ENCODE measurements around the gene LDB2.

LDB2 gene

GRCh38 chr4:16809943-16810342 lies 88.5 kb downstream of the LDB2 start:
- H3K27me3 ChIP-seq (ENCODE audit: control insufficient read depth, insufficient read depth, low read length, poor library complexity, severe bottlenecking): no peaks in the 10 kb centered on the region
- no peak overlapping the region for H3K4me3 ChIP-seq (ENCODE audit: insufficient read depth, low read depth, low read length)
- H3K36me3 ChIP-seq (ENCODE audit: control insufficient read depth, insufficient read depth, low read length): no peaks in the 10 kb centered on the region
- H3K27ac ChIP-seq (ENCODE audit: insufficient read depth, low read depth, low read length, poor library complexity, severe bottlenecking): no peak overlapping the region
- H3K4me1 ChIP-seq (ENCODE audit: control insufficient read depth, insufficient read depth, low read length): no peaks in the 10 kb centered on the region
- no peaks in the 10 kb centered on the region for H3K9me3 ChIP-seq (ENCODE audit: control insufficient read depth, low read length)
- WGBS, 2 experiments: 92 to 94% methylated on average over 3 of the region's 3 CpGs

GRCh38 chr4:16809064-16809463 lies 89.4 kb downstream of the LDB2 start:
- no peaks in the 10 kb centered on the region for H3K36me3 ChIP-seq (ENCODE audit: control insufficient read depth, insufficient read depth, low read length)
- 97 to 100% methylated on average over 2 of the region's 2 CpGs for WGBS, 2 experiments
- H3K27me3 ChIP-seq (ENCODE audit: control insufficient read depth, insufficient read depth, low read length, poor library complexity, severe bottlenecking): no peaks in the 10 kb centered on the region
- H3K9me3 ChIP-seq (ENCODE audit: control insufficient read depth, low read length): no peaks in the 10 kb centered on the region
- H3K4me3 ChIP-seq (ENCODE audit: insufficient read depth, low read depth, low read length): no peak overlapping the region
- H3K27ac ChIP-seq (ENCODE audit: insufficient read depth, low read depth, low read length, poor library complexity, severe bottlenecking): no peak overlapping the region
- no peaks in the 10 kb centered on the region for H3K4me1 ChIP-seq (ENCODE audit: control insufficient read depth, insufficient read depth, low read length)

GRCh38 chr4:16807355-16807754 lies 91.1 kb downstream of the LDB2 start:
- H3K27ac ChIP-seq (ENCODE audit: insufficient read depth, low read depth, low read length, poor library complexity, severe bottlenecking): no peak overlapping the region
- H3K27me3 ChIP-seq (ENCODE audit: control insufficient read depth, insufficient read depth, low read length, poor library complexity, severe bottlenecking): no peaks in the 10 kb centered on the region
- H3K9me3 ChIP-seq (ENCODE audit: control insufficient read depth, low read length): no peaks in the 10 kb centered on the region
- no peak overlapping the region for H3K4me3 ChIP-seq (ENCODE audit: insufficient read depth, low read depth, low read length)
- H3K36me3 ChIP-seq (ENCODE audit: control insufficient read depth, insufficient read depth, low read length): no peaks in the 10 kb centered on the region
- no peaks in the 10 kb centered on the region for H3K4me1 ChIP-seq (ENCODE audit: control insufficient read depth, insufficient read depth, low read length)

GRCh38 chr4:16804581-16804980 lies 93.9 kb downstream of the LDB2 start:
- Histone ChIP-seq H3K36me3 (ENCODE audit: control insufficient read depth, insufficient read depth, low read length) (no peaks in the 10 kb centered on the region), H3K9me3 (ENCODE audit: control insufficient read depth, low read length) (no peaks in the 10 kb centered on the region), H3K27ac (ENCODE audit: insufficient read depth, low read depth, low read length, poor library complexity, severe bottlenecking) (no peak overlapping the region), H3K27me3 (ENCODE audit: control insufficient read depth, insufficient read depth, low read length, poor library complexity, severe bottlenecking) (no peaks in the 10 kb centered on the region), H3K4me1 (ENCODE audit: control insufficient read depth, insufficient read depth, low read length) (no peaks in the 10 kb centered on the region), H3K4me3 (ENCODE audit: insufficient read depth, low read depth, low read length) (no peak overlapping the region)

GRCh38 chr4:16802044-16802443 lies 96.4 kb downstream of the LDB2 start:
- Histone ChIP-seq H3K27me3 (ENCODE audit: control insufficient read depth, insufficient read depth, low read length, poor library complexity, severe bottlenecking) (no peaks in the 10 kb centered on the region), H3K36me3 (ENCODE audit: control insufficient read depth, insufficient read depth, low read length) (peaks cover 5% of the 10 kb centered on the region), H3K4me1 (ENCODE audit: control insufficient read depth, insufficient read depth, low read length) (no peaks in the 10 kb centered on the region), H3K27ac (ENCODE audit: insufficient read depth, low read depth, low read length, poor library complexity, severe bottlenecking) (no peak overlapping the region), H3K9me3 (ENCODE audit: control insufficient read depth, low read length) (no peaks in the 10 kb centered on the region), H3K4me3 (ENCODE audit: insufficient read depth, low read depth, low read length) (no peak overlapping the region)
- 85 to 94% methylated on average over 3 of the region's 3 CpGs for WGBS, 2 experiments

- Histone ChIP-seq H3K4me1 (ENCODE audit: control insufficient read depth, insufficient read depth, low read length) (no peaks in the 10 kb centered on the region), H3K9me3 (ENCODE audit: control insufficient read depth, low read length) (no peaks in the 10 kb centered on the region), H3K27me3 (ENCODE audit: control insufficient read depth, insufficient read depth, low read length, poor library complexity, severe bottlenecking) (no peaks in the 10 kb centered on the region), H3K36me3 (ENCODE audit: control insufficient read depth, insufficient read depth, low read length) (peaks cover 5% of the 10 kb centered on the region), H3K27ac (ENCODE audit: insufficient read depth, low read depth, low read length, poor library complexity, severe bottlenecking) (no peak overlapping the region), H3K4me3 (ENCODE audit: insufficient read depth, low read depth, low read length) (no peak overlapping the region)
- 94 to 100% methylated on average over 3 of the region's 3 CpGs for WGBS, 2 experiments
These were observed 97.1 kb downstream of the LDB2 start for GRCh38 chr4:16801356-16801755.

GRCh38 chr4:16794816-16795445 lies 103.5 kb downstream of the LDB2 start:
- WGBS, 2 experiments: 57 to 62% methylated on average over 9 of the region's 9 CpGs

GRCh38 chr4:16791460-16791859 lies 107.0 kb downstream of the LDB2 start:
- 93 to 94% methylated on average over 4 to 6 of the region's 6 CpGs for WGBS, 2 experiments
- Histone ChIP-seq H3K4me1 (ENCODE audit: control insufficient read depth, insufficient read depth, low read length) (peaks cover 9% of the 10 kb centered on the region), H3K9me3 (ENCODE audit: control insufficient read depth, low read length) (no peaks in the 10 kb centered on the region), H3K36me3 (ENCODE audit: control insufficient read depth, insufficient read depth, low read length) (no peaks in the 10 kb centered on the region), H3K27ac (ENCODE audit: insufficient read depth, low read depth, low read length, poor library complexity, severe bottlenecking) (no peak overlapping the region), H3K27me3 (ENCODE audit: control insufficient read depth, insufficient read depth, low read length, poor library complexity, severe bottlenecking) (no peaks in the 10 kb centered on the region), H3K4me3 (ENCODE audit: insufficient read depth, low read depth, low read length) (no peak overlapping the region)

More at GRCh38 chr4:16794816-16795445, 103.5 kb downstream of the LDB2 start:
- H3K4me1 ChIP-seq (ENCODE audit: control insufficient read depth, insufficient read depth, low read length): no peaks in the 10 kb centered on the region
- no peak overlapping the region for H3K27ac ChIP-seq (ENCODE audit: insufficient read depth, low read depth, low read length, poor library complexity, severe bottlenecking)
- no peaks in the 10 kb centered on the region for H3K27me3 ChIP-seq (ENCODE audit: control insufficient read depth, insufficient read depth, low read length, poor library complexity, severe bottlenecking)
- H3K9me3 ChIP-seq (ENCODE audit: control insufficient read depth, low read length): no peaks in the 10 kb centered on the region
- peaks cover 5% of the 10 kb centered on the region for H3K36me3 ChIP-seq (ENCODE audit: control insufficient read depth, insufficient read depth, low read length)
- no peak overlapping the region for H3K4me3 ChIP-seq (ENCODE audit: insufficient read depth, low read depth, low read length)

GRCh38 chr4:16790508-16790907 lies 107.9 kb downstream of the LDB2 start:
- no peaks in the 10 kb centered on the region for H3K36me3 ChIP-seq (ENCODE audit: control insufficient read depth, insufficient read depth, low read length)

GRCh38 chr4:16788868-16789267 lies 109.6 kb downstream of the LDB2 start:
- WGBS, 2 experiments: 50 to 69% methylated on average over 2 to 3 of the region's 3 CpGs
- Histone ChIP-seq H3K27ac (ENCODE audit: insufficient read depth, low read depth, low read length, poor library complexity, severe bottlenecking) (no peak overlapping the region), H3K36me3 (ENCODE audit: control insufficient read depth, insufficient read depth, low read length) (no peaks in the 10 kb centered on the region), H3K9me3 (ENCODE audit: control insufficient read depth, low read length) (no peaks in the 10 kb centered on the region), H3K4me3 (ENCODE audit: insufficient read depth, low read depth, low read length) (no peak overlapping the region), H3K4me1 (ENCODE audit: control insufficient read depth, insufficient read depth, low read length) (peaks cover 12% of the 10 kb centered on the region), H3K27me3 (ENCODE audit: control insufficient read depth, insufficient read depth, low read length, poor library complexity, severe bottlenecking) (no peaks in the 10 kb centered on the region)

More at GRCh38 chr4:16790508-16790907, 107.9 kb downstream of the LDB2 start:
- 88 to 93% methylated on average over 8 of the region's 8 CpGs for WGBS, 2 experiments
- no peaks in the 10 kb centered on the region for H3K27me3 ChIP-seq (ENCODE audit: control insufficient read depth, insufficient read depth, low read length, poor library complexity, severe bottlenecking)
- no peak overlapping the region for H3K4me3 ChIP-seq (ENCODE audit: insufficient read depth, low read depth, low read length)
- no peak overlapping the region for H3K27ac ChIP-seq (ENCODE audit: insufficient read depth, low read depth, low read length, poor library complexity, severe bottlenecking)
- H3K9me3 ChIP-seq (ENCODE audit: control insufficient read depth, low read length): no peaks in the 10 kb centered on the region
- peaks cover 9% of the 10 kb centered on the region for H3K4me1 ChIP-seq (ENCODE audit: control insufficient read depth, insufficient read depth, low read length)
